Endodermal cell (in vitro differentiated cells): Measurements from ENCODE around the gene WDFY3. TPM values are rescaled to one million over a fixed set of nuclear protein-coding genes. Genes with fewer than 3 reads are reported as not detected.

Source experiments
- DNase-seq: peaks from one replicate; pipeline ENCODE4 v3.0.0-alpha.2; 2017
- H3K27ac ChIP-seq: 2 replicates; pipeline ENCODE4 v1.5.1; 2013; ENCODE audit warnings: mild to moderate bottlenecking, low read depth, low read length, moderate library complexity
- H3K27me3 ChIP-seq: 2 replicates; pipeline ENCODE4 v1.6.1; 2013; ENCODE audit warnings: mild to moderate bottlenecking, low read length, moderate library complexity; ENCODE audit not compliant: insufficient read depth, control insufficient read depth, poor library complexity, severe bottlenecking
- H3K36me3 ChIP-seq: 2 replicates; pipeline ENCODE4 v1.7.0; 2013; ENCODE audit warnings: mild to moderate bottlenecking, low read length, moderate library complexity; ENCODE audit not compliant: control insufficient read depth, insufficient read depth
- H3K4me1 ChIP-seq: one replicate; pipeline ENCODE4 v1.7.0; 2013; ENCODE audit warnings: low read length; ENCODE audit not compliant: control insufficient read depth, insufficient read depth
- H3K4me3 ChIP-seq: 2 replicates; pipeline ENCODE4 v1.5.1; 2013; ENCODE audit warnings: mild to moderate bottlenecking, low read length, moderate library complexity
- H3K9ac ChIP-seq: 2 replicates; pipeline ENCODE4 v1.6.1; 2013; ENCODE audit warnings: mild to moderate bottlenecking, low read length, moderate library complexity; ENCODE audit not compliant: poor library complexity, severe bottlenecking; ENCODE audit errors: extremely low read depth
- H3K9me3 ChIP-seq: 2 replicates; pipeline ENCODE4 v1.6.1; 2013; ENCODE audit warnings: mild to moderate bottlenecking, low read length, moderate library complexity; ENCODE audit not compliant: control insufficient read depth
- H3K27ac Mint-ChIP-seq: 2 replicates; pipeline ENCODE4 v1.8.0; 2020; ENCODE audit warnings: mixed read lengths
- H3K27me3 Mint-ChIP-seq: 2 replicates; pipeline ENCODE4 v1.8.0; 2021; ENCODE audit warnings: mild to moderate bottlenecking, mixed read lengths; ENCODE audit not compliant: insufficient read depth
- H3K36me3 Mint-ChIP-seq: 2 replicates; pipeline ENCODE4 v1.8.0; 2020; ENCODE audit warnings: low read depth, mixed read lengths
- H3K4me1 Mint-ChIP-seq: 2 replicates; pipeline ENCODE4 v1.8.0; 2020; ENCODE audit warnings: mixed read lengths
- H3K4me3 Mint-ChIP-seq: 2 replicates; pipeline ENCODE4 v1.8.0; 2020; ENCODE audit warnings: mild to moderate bottlenecking, moderate library complexity, mixed read lengths
- H3K9me3 Mint-ChIP-seq: 2 replicates; pipeline ENCODE4 v1.8.0; 2020; ENCODE audit warnings: mild to moderate bottlenecking, mixed read lengths
- CTCF ChIP-seq: fragments of 200-600 bp; sonication (generic); conservative IDR thresholded peaks from 2 replicates; pipeline ENCODE4 v1.5.0; 2021; ENCODE audit warnings: antibody characterized with exemption, mild to moderate bottlenecking
- WGBS, 2 experiments: methylation state at CpG; one replicate each; pipeline versions ENCODE4 v1.1.5 to v1.1.7; 2013; ENCODE audit warnings: missing lambda C conversion rate in 2 of 2, mixed read lengths in 1 of 2; ENCODE audit not compliant: insufficient coverage in 1 of 2, insufficient read length in 1 of 2; 5-methylcytosine and 5-hydroxymethylcytosine counted together
- total RNA-seq, 2 donors: library from RNA; stranded (reverse); fragmentation: NEBNext Ultra II Directional in 1 of 2; extraction: Animal tissue kit (Norgen Biotek cat#: 25700) in 1 of 2; gene quantifications; 2 replicates in 1 of 2; 3 replicates in 1 of 2; pipeline ENCODE4 v1.2.1, GENCODE V29; 2021

Gene WDFY3
- total RNA-seq, 2 donors from 2014 or later = 91.1 to 103 TPM

- H3K4me3 Mint-ChIP-seq = no peak overlapping the region
- H3K4me1 ChIP-seq = no peaks in the 10 kb centered on the region
- no peak overlapping the region for H3K27ac ChIP-seq
- no peaks in the 10 kb centered on the region for H3K9me3 ChIP-seq
- DNase-seq = no peak
- H3K9ac ChIP-seq = no peak overlapping the region
- H3K36me3 ChIP-seq = no peaks in the 10 kb centered on the region
- WGBS, 2 experiments = 79 to 80% methylated on average over 1 to 3 of the region's 3 CpGs
- H3K4me3 ChIP-seq = no peak overlapping the region
- no peak overlapping the region for H3K27ac Mint-ChIP-seq
- H3K4me1 Mint-ChIP-seq = no peaks in the 10 kb centered on the region
- no peaks in the 10 kb centered on the region for H3K9me3 Mint-ChIP-seq
- H3K36me3 Mint-ChIP-seq = peaks cover 6% of the 10 kb centered on the region
- TF ChIP-seq CTCF = no peak
- no peaks in the 10 kb centered on the region for H3K27me3 Mint-ChIP-seq
- H3K27me3 ChIP-seq = no peaks in the 10 kb centered on the region
These were observed 334.9 kb downstream of the WDFY3 start for GRCh38 chr4:84631573-84631972.

GRCh38 chr4:84626673-84627072 is 339.8 kb downstream of the WDFY3 start:
- Histone ChIP-seq H3K9me3 (no peaks in the 10 kb centered on the region), H3K27ac (no peak overlapping the region), H3K4me3 (no peak overlapping the region), H3K9ac (no peak overlapping the region), H3K27me3 (no peaks in the 10 kb centered on the region), H3K4me1 (no peaks in the 10 kb centered on the region), H3K36me3 (no peaks in the 10 kb centered on the region)
- no peak for DNase-seq
- TF ChIP-seq CTCF = no peak
- Mint-ChIP-seq H3K27ac (no peak overlapping the region), H3K36me3 (peaks cover 6% of the 10 kb centered on the region), H3K27me3 (no peaks in the 10 kb centered on the region), H3K9me3 (no peaks in the 10 kb centered on the region), H3K4me3 (no peak overlapping the region), H3K4me1 (no peaks in the 10 kb centered on the region)
- 97% methylated on average over 5 of the region's 5 CpGs; no CpG with 5 or more reads in 1 of the 2 experiments for WGBS, 2 experiments

GRCh38 chr4:84623661-84624060 is 342.8 kb downstream of the WDFY3 start:
- H3K27me3 Mint-ChIP-seq = no peaks in the 10 kb centered on the region
- no peak for DNase-seq
- no peak overlapping the region for H3K27ac Mint-ChIP-seq
- H3K9me3 ChIP-seq = no peaks in the 10 kb centered on the region
- TF ChIP-seq CTCF = no peak
- no peaks in the 10 kb centered on the region for H3K4me1 Mint-ChIP-seq
- no peaks in the 10 kb centered on the region for H3K27me3 ChIP-seq
- peaks cover 8% of the 10 kb centered on the region for H3K36me3 Mint-ChIP-seq
- H3K9ac ChIP-seq = no peak overlapping the region
- 91 to 92% methylated on average over 11 of the region's 11 CpGs for WGBS, 2 experiments
- H3K9me3 Mint-ChIP-seq = no peaks in the 10 kb centered on the region
- no peak overlapping the region for H3K27ac ChIP-seq
- no peak overlapping the region for H3K4me3 Mint-ChIP-seq
- H3K4me3 ChIP-seq = no peak overlapping the region
- no peaks in the 10 kb centered on the region for H3K36me3 ChIP-seq
- no peaks in the 10 kb centered on the region for H3K4me1 ChIP-seq
